Fibroblast of mammary gland (primary cell): ENCODE data around the gene MYBBP1A.

Experiments used
- DNase-seq: peaks from one replicate; pipeline ENCODE4 v3.0.0-alpha.2; 2010; ENCODE audit warnings: low read depth
- H3K4me3 ChIP-seq: 2 replicates; pipeline ENCODE4 v1.5.1; 2011; ENCODE audit warnings: low read depth, mild to moderate bottlenecking, low read length, moderate library complexity; ENCODE audit not compliant: control insufficient read depth
- TF ChIP-seq, protein P1 (sequence below): conservative IDR thresholded peaks from 2 replicates; pipeline ENCODE4 v1.5.1; 2011; ENCODE audit warnings: low read depth, low read length, inconsistent platforms; ENCODE audit not compliant: control insufficient read depth, insufficient read depth

Gene MYBBP1A

DNA sequence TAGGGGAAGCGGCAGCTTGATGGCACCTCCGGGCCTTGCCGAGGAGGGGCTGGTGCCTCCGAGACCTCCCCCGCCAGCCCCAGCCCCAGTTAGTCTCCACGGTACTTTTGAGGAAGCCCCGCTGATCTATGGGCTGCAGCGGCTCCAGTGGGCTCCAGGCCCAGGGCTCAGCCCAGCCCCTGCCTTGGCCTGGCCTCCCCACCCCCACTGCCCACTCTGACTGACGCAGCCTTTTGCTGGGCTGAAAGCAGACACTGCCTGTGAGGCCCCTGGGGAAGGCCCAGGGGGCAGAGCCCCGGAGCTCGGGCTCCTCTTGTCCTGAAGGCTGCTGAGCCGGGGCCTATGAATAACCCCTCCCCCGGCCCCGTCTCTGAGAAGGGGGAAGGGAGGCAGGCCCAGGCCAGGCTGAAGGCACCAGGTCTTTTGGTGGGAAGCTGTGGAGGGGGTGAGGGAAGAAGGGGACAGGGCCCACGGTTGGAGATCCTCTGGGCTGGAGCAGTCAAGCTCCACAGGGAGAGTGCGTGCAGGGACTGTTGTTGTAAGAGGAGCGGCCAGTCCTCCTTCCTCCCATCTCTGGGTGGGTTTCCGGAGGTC lies 21.6 kb upstream of the MYBBP1A start:
- TF ChIP-seq, protein P1, sequence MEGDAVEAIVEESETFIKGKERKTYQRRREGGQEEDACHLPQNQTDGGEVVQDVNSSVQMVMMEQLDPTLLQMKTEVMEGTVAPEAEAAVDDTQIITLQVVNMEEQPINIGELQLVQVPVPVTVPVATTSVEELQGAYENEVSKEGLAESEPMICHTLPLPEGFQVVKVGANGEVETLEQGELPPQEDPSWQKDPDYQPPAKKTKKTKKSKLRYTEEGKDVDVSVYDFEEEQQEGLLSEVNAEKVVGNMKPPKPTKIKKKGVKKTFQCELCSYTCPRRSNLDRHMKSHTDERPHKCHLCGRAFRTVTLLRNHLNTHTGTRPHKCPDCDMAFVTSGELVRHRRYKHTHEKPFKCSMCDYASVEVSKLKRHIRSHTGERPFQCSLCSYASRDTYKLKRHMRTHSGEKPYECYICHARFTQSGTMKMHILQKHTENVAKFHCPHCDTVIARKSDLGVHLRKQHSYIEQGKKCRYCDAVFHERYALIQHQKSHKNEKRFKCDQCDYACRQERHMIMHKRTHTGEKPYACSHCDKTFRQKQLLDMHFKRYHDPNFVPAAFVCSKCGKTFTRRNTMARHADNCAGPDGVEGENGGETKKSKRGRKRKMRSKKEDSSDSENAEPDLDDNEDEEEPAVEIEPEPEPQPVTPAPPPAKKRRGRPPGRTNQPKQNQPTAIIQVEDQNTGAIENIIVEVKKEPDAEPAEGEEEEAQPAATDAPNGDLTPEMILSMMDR: no peak
- no peak overlapping the region for H3K4me3 ChIP-seq
- DNase-seq: no peak

DNA sequence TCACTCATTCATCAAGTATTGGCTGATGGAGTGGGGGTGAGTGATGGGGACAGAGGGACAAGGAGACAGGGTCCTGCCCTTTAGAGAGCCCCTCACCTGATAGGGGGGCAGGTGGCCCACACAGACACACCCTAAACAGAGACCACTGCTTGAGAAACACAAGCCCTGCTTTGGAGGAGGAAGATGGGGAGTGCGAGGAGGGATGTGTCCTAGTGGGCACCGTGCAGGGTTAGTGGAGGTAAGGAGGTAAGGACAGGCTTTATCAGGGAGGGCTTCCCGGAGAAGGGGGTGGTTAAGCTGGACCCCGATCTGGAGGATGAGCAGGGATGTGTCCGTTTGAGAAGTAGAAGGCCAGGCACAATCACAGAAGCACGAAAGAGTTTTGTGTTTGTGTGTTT lies 21.0 kb upstream of the MYBBP1A start:
- no peak overlapping the region for H3K4me3 ChIP-seq
- TF ChIP-seq, protein P1: no peak
- DNase-seq: no peak

DNA sequence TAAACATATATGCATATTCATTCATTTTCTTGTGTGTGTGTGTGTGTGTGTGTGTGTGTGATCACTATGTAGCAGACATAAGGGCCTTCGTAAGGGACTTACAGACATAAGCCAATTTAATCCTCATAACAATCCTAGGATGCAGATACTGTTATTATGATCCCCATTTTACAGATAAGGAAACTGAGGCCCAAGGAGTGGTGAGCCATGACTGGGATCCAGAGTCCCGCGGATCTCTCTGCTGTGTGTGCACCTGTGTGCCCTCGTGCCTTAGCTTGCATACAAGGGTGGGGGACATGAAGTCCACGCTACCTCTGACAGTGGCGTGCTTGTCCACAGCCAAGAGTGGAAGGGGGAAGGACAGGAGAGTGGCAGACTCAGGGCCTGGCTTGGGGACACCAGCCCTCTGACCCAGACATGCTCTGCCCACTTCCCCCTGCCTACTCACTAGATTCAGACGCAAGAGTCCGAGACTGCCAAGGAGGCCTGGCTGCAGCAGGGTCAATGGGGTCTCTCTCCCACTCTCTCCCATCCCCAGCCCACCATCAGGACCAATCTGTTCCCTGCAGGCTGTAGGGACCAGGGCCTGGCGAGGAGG lies 19.4 kb upstream of the MYBBP1A start:
- no peak for DNase-seq
- H3K4me3 ChIP-seq: no peak overlapping the region
- TF ChIP-seq, protein P1: no peak

DNA sequence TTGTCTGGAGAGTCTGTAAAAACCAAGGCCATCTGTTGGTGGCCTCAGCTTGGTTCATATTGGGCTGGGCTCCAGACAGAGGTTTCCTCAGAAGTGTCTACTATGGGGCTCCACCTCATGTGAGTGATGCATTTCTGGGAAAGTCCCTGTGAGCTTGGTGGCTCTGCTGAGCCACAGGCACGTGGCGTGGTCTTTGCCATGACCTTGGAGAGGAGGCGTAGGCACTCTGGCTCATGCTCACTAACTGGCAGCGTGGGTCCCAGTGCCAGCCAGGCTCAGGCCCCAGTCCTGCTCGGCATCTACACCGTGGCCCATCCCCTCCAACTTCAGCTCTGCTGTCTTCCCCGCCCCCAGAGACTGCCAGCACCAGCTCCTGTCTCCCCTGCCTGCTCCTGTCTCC lies 18.5 kb upstream of the MYBBP1A start:
- TF ChIP-seq, protein P1: no peak
- no peak overlapping the region for H3K4me3 ChIP-seq
- no peak for DNase-seq

DNA sequence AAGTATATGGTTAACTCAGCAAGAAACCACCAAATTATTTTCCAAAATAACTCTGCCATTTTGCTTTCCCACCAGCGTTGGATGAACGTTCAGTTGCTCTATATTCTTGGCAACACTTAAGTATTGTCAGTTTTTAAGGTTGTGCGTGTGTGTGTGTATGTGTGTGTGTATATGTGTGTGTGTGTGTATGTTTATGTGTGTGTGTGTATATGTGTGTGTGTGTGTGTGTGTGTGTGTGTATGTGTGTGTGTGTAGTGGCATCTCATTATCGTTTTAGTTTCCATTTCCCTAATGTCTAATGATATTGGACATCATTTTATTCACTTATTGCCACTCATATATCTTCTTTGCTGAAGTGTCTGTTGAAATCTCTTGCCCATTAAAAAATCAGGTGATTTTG lies 17.9 kb upstream of the MYBBP1A start:
- TF ChIP-seq, protein P1: no peak
- no peak for DNase-seq
- H3K4me3 ChIP-seq: no peak overlapping the region

DNA sequence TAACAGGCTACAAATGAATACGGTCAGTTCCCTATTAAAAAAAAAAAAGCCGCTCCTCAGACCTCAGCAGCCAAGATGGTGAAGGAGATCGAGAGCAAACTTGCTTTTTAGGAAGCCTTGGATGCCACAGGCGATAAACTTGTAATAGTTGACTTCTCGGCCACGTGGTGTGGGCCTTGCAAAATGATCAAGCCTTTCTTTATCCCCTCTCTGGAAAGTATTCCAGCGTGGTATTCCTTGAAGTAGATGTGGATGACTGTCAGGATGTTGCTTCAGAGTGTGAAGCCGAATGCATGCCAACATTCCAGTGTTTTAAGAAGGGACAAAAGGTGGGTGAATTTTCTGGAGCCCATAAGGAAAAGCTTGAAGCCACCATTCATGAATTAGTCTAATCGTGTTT lies 16.9 kb upstream of the MYBBP1A start:
- TF ChIP-seq, protein P1: no peak
- H3K4me3 ChIP-seq: no peak overlapping the region
- no peak for DNase-seq

DNA sequence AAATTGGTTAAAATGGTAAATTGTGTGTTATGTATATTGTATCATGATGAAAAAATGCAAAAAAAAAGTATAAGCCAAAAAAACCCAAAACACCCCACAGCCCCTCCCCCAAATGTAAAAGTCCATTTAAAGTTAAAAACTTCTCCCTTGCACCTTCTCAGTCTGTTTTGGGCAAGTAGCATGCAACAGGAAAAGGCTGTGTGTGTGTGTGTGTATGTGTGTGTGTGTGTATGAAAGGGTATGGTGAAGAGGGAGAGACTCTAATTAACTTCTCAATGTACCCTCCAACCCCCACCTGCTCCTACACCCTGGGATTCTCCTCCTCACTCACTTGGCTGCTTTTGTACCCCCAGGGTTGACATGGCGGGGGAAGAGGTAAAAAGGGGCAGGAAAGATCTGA lies 14.4 kb upstream of the MYBBP1A start:
- no peak overlapping the region for H3K4me3 ChIP-seq
- TF ChIP-seq, protein P1: no peak
- no peak for DNase-seq
